Stimulated activated naive CD8-positive, alpha-beta T cell treated with anti-CD3 and anti-CD28 coated beads, Interleukin-15, Interleukin-2, amounts not matched to agents 100 ng/mL and 50 ng/mL, for 24 hours (primary cell): ENCODE data around the gene KIF16B.
"Not testable (repeated sequence)": the region's sequence is repeated elsewhere in the genome, so short reads cannot be mapped to it uniquely, and the experiment has no call there.

Experiments used
- H3K27ac Mint-ChIP-seq: one replicate; pipeline ENCODE4 v1.8.0; 2021; ENCODE audit warnings: mild to moderate bottlenecking, mixed read lengths
- H3K27me3 Mint-ChIP-seq: one replicate; pipeline ENCODE4 v1.8.0; 2021; ENCODE audit warnings: mixed read lengths
- H3K36me3 Mint-ChIP-seq: one replicate; pipeline ENCODE4 v1.8.0; 2021; ENCODE audit warnings: low read depth, mixed read lengths
- H3K4me1 Mint-ChIP-seq: one replicate; pipeline ENCODE4 v1.8.0; 2021; ENCODE audit warnings: low read depth, mixed read lengths
- H3K4me3 Mint-ChIP-seq: one replicate; pipeline ENCODE4 v1.8.0; 2021; ENCODE audit warnings: mild to moderate bottlenecking, mixed read lengths
- H3K9me3 Mint-ChIP-seq: one replicate; pipeline ENCODE4 v1.8.0; 2021; ENCODE audit warnings: mixed read lengths

The KIF16B gene

GRCh38 chr20:16576219-16576618, 3.0 kb upstream of the KIF16B start:
- peaks cover 3% of the 10 kb centered on the region for H3K27me3 Mint-ChIP-seq
- H3K36me3 Mint-ChIP-seq = no peaks in the 10 kb centered on the region
- H3K4me3 Mint-ChIP-seq = no peak overlapping the region
- H3K9me3 Mint-ChIP-seq = no peaks in the 10 kb centered on the region
- H3K27ac Mint-ChIP-seq = no peak overlapping the region
- H3K4me1 Mint-ChIP-seq = peaks cover 31% of the 10 kb centered on the region

GRCh38 chr20:16575390-16576140, 2.3 kb upstream of the KIF16B start:
- Mint-ChIP-seq H3K27me3 (no peaks in the 10 kb centered on the region), H3K27ac (peak overlapping the region; percentile 78), H3K36me3 (no peaks in the 10 kb centered on the region), H3K9me3 (no peaks in the 10 kb centered on the region), H3K4me3 (peak overlapping the region; percentile 79), H3K4me1 (peaks cover 37% of the 10 kb centered on the region)

GRCh38 chr20:16574656-16575355, 1.6 kb upstream of the KIF16B start:
- Mint-ChIP-seq H3K9me3 (no peaks in the 10 kb centered on the region), H3K27me3 (no peaks in the 10 kb centered on the region), H3K27ac (peak overlapping the region; percentile 78), H3K36me3 (no peaks in the 10 kb centered on the region), H3K4me1 (peaks cover 37% of the 10 kb centered on the region), H3K4me3 (peak overlapping the region; percentile 79)

- H3K4me1 Mint-ChIP-seq = peaks cover 37% of the 10 kb centered on the region
- no peaks in the 10 kb centered on the region for H3K36me3 Mint-ChIP-seq
- H3K4me3 Mint-ChIP-seq = no peak overlapping the region
- no peak overlapping the region for H3K27ac Mint-ChIP-seq
- H3K27me3 Mint-ChIP-seq = no peaks in the 10 kb centered on the region
- no peaks in the 10 kb centered on the region for H3K9me3 Mint-ChIP-seq
These were observed 1.9 kb downstream of the KIF16B start for GRCh38 chr20:16571333-16571732.

- Mint-ChIP-seq H3K4me1 (peaks cover 38% of the 10 kb centered on the region), H3K4me3 (no peak overlapping the region), H3K9me3 (no peaks in the 10 kb centered on the region), H3K36me3 (no peaks in the 10 kb centered on the region), H3K27ac (no peak overlapping the region), H3K27me3 (no peaks in the 10 kb centered on the region)
These were observed 3.7 kb downstream of the KIF16B start for GRCh38 chr20:16569246-16570153.

- Mint-ChIP-seq H3K9me3 (no peaks in the 10 kb centered on the region), H3K36me3 (no peaks in the 10 kb centered on the region), H3K4me3 (no peak overlapping the region), H3K27me3 (no peaks in the 10 kb centered on the region), H3K27ac (no peak overlapping the region), H3K4me1 (peaks cover 16% of the 10 kb centered on the region)
These were observed 7.2 kb downstream of the KIF16B start for GRCh38 chr20:16566080-16566479.

- not testable (repeated sequence) for H3K9me3 Mint-ChIP-seq, H3K4me3 Mint-ChIP-seq, H3K36me3 Mint-ChIP-seq, H3K27ac Mint-ChIP-seq, H3K27me3 Mint-ChIP-seq
- H3K4me1 Mint-ChIP-seq = peaks cover 11% of the 10 kb centered on the region
These were observed 9.2 kb downstream of the KIF16B start for GRCh38 chr20:16564079-16564478.

- Mint-ChIP-seq H3K4me3 (no peak overlapping the region), H3K36me3 (no peaks in the 10 kb centered on the region), H3K9me3 (no peaks in the 10 kb centered on the region), H3K27ac (no peak overlapping the region), H3K4me1 (peaks cover 11% of the 10 kb centered on the region), H3K27me3 (no peaks in the 10 kb centered on the region)
These were observed 10.0 kb downstream of the KIF16B start for GRCh38 chr20:16563066-16563806.

- H3K27me3 Mint-ChIP-seq = no peaks in the 10 kb centered on the region
- no peaks in the 10 kb centered on the region for H3K9me3 Mint-ChIP-seq
- peaks cover 11% of the 10 kb centered on the region for H3K4me1 Mint-ChIP-seq
- no peaks in the 10 kb centered on the region for H3K36me3 Mint-ChIP-seq
- H3K27ac Mint-ChIP-seq = no peak overlapping the region
- H3K4me3 Mint-ChIP-seq = no peak overlapping the region
These were observed 11.0 kb downstream of the KIF16B start for GRCh38 chr20:16562259-16562658.

- peaks cover 7% of the 10 kb centered on the region for H3K4me1 Mint-ChIP-seq
- no peaks in the 10 kb centered on the region for H3K36me3 Mint-ChIP-seq
- H3K27ac Mint-ChIP-seq = no peak overlapping the region
- H3K4me3 Mint-ChIP-seq = no peak overlapping the region
- no peaks in the 10 kb centered on the region for H3K9me3 Mint-ChIP-seq
- no peaks in the 10 kb centered on the region for H3K27me3 Mint-ChIP-seq
These were observed 12.6 kb downstream of the KIF16B start for GRCh38 chr20:16560661-16561060.

- Mint-ChIP-seq H3K36me3 (no peaks in the 10 kb centered on the region), H3K27ac (no peak overlapping the region), H3K27me3 (no peaks in the 10 kb centered on the region), H3K4me3 (no peak overlapping the region), H3K4me1 (peaks cover 3% of the 10 kb centered on the region), H3K9me3 (no peaks in the 10 kb centered on the region)
These were observed 13.0 kb downstream of the KIF16B start for GRCh38 chr20:16560216-16560615.

GRCh38 chr20:16556301-16556700, 16.9 kb downstream of the KIF16B start:
- H3K27me3 Mint-ChIP-seq = no peaks in the 10 kb centered on the region
- peaks cover 7% of the 10 kb centered on the region for H3K36me3 Mint-ChIP-seq
- H3K27ac Mint-ChIP-seq = no peak overlapping the region
- peaks cover 4% of the 10 kb centered on the region for H3K9me3 Mint-ChIP-seq
- no peak overlapping the region for H3K4me3 Mint-ChIP-seq
- H3K4me1 Mint-ChIP-seq = no peaks in the 10 kb centered on the region

GRCh38 chr20:16555754-16556153, 17.5 kb downstream of the KIF16B start:
- Mint-ChIP-seq H3K9me3 (peaks cover 4% of the 10 kb centered on the region), H3K27me3 (no peaks in the 10 kb centered on the region), H3K27ac (no peak overlapping the region), H3K36me3 (peaks cover 8% of the 10 kb centered on the region), H3K4me3 (no peak overlapping the region), H3K4me1 (no peaks in the 10 kb centered on the region)

GRCh38 chr20:16554766-16555543, 18.3 kb downstream of the KIF16B start:
- Mint-ChIP-seq H3K27ac (no peak overlapping the region), H3K4me1 (no peaks in the 10 kb centered on the region), H3K27me3 (no peaks in the 10 kb centered on the region)

More at GRCh38 chr20:16554766-16555543, 18.3 kb downstream of the KIF16B start:
- no peak overlapping the region for H3K4me3 Mint-ChIP-seq
- peaks cover 8% of the 10 kb centered on the region for H3K36me3 Mint-ChIP-seq
- peaks cover 4% of the 10 kb centered on the region for H3K9me3 Mint-ChIP-seq
